Astrocyte (in vitro differentiated cells and primary cell): Measurements from ENCODE around the gene ABHD17A. TPM values are rescaled to one million over a fixed set of nuclear protein-coding genes. Genes with fewer than 3 reads are reported as not detected.

Experiments
- DNase-seq: peaks from one replicate; pipeline ENCODE4 v3.0.0-alpha.2; 2010; ENCODE audit warnings: low read depth
- FAIRE-seq: peaks from 2 replicates; lab custom pipeline; 2011; peaks lifted over from hg19 to GRCh38; lab: Jason Lieb, UNC
- H2AFZ ChIP-seq: 2 replicates; pipeline ENCODE4 v1.6.0; 2012; ENCODE audit warnings: low read depth, low read length, inconsistent platforms
- H3K27ac ChIP-seq: 2 replicates; pipeline ENCODE4 v1.5.1; 2011; ENCODE audit warnings: low read depth, low read length, inconsistent platforms
- H3K27me3 ChIP-seq: 2 replicates; pipeline ENCODE4 v1.6.0; 2011; ENCODE audit warnings: low read length, inconsistent platforms; ENCODE audit not compliant: insufficient read depth
- H3K36me3 ChIP-seq: 2 replicates; pipeline ENCODE4 v1.5.1; 2011; ENCODE audit warnings: low read length, inconsistent platforms; ENCODE audit not compliant: insufficient read depth
- H3K4me1 ChIP-seq: 2 replicates; pipeline ENCODE4 v1.5.1; 2011; ENCODE audit warnings: low read length, inconsistent platforms; ENCODE audit not compliant: insufficient read depth
- H3K4me2 ChIP-seq: 2 replicates; pipeline ENCODE4 v1.6.0; 2012; ENCODE audit warnings: low read length, inconsistent platforms
- H3K4me3 ChIP-seq: 2 replicates; pipeline ENCODE4 v1.5.1; 2011; ENCODE audit warnings: low read depth, mild to moderate bottlenecking, low read length, inconsistent platforms; ENCODE audit not compliant: insufficient read depth
- H3K79me2 ChIP-seq: 2 replicates; pipeline ENCODE4 v1.6.0; 2012; ENCODE audit warnings: mild to moderate bottlenecking, low read length, inconsistent platforms; ENCODE audit not compliant: insufficient read depth
- H3K9ac ChIP-seq: 2 replicates; pipeline ENCODE4 v1.6.0; 2012; ENCODE audit warnings: mild to moderate bottlenecking, low read length, inconsistent platforms
- H3K9me3 ChIP-seq: 2 replicates; pipeline ENCODE4 v1.5.1; 2012; ENCODE audit warnings: low read depth, mild to moderate bottlenecking, low read length, inconsistent platforms; ENCODE audit not compliant: insufficient read depth
- H4K20me1 ChIP-seq: 2 replicates; pipeline ENCODE4 v1.6.0; 2012; ENCODE audit warnings: low read length, inconsistent platforms; ENCODE audit not compliant: insufficient read depth
- H3K27ac Mint-ChIP-seq: one replicate; pipeline ENCODE4 v1.8.0; 2021; ENCODE audit warnings: mild to moderate bottlenecking, mixed read lengths; ENCODE audit not compliant: unreplicated experiment
- H3K27me3 Mint-ChIP-seq: one replicate; pipeline ENCODE4 v1.8.0; 2021; ENCODE audit warnings: low read depth, mixed read lengths; ENCODE audit not compliant: unreplicated experiment
- H3K36me3 Mint-ChIP-seq: one replicate; pipeline ENCODE4 v1.8.0; 2021; ENCODE audit warnings: low read depth, mixed read lengths; ENCODE audit not compliant: unreplicated experiment
- H3K4me1 Mint-ChIP-seq: one replicate; pipeline ENCODE4 v1.8.0; 2021; ENCODE audit warnings: low read depth, mixed read lengths; ENCODE audit not compliant: unreplicated experiment
- H3K4me3 Mint-ChIP-seq: one replicate; pipeline ENCODE4 v1.8.0; 2021; ENCODE audit warnings: mild to moderate bottlenecking, moderate library complexity, mixed read lengths; ENCODE audit not compliant: unreplicated experiment
- H3K9me3 Mint-ChIP-seq: one replicate; pipeline ENCODE4 v1.8.0; 2021; ENCODE audit warnings: mild to moderate bottlenecking, mixed read lengths; ENCODE audit not compliant: unreplicated experiment
- EZH2 ChIP-seq: IDR thresholded peaks from 2 replicates; pipeline ENCODE4 v1.6.1; 2012; ENCODE audit warnings: mild to moderate bottlenecking, low read length, inconsistent platforms; ENCODE audit not compliant: insufficient read depth
- total RNA-seq: library from RNA; stranded (reverse); gene quantifications from 2 replicates; pipeline ENCODE4 v1.2.1, GENCODE V29; 2021
- TF ChIP-seq, protein P1 (sequence below): IDR thresholded peaks from 2 replicates; pipeline ENCODE4 v1.5.1; 2011; ENCODE audit warnings: low read depth, mild to moderate bottlenecking, inconsistent platforms, low read length, moderate library complexity; ENCODE audit not compliant: insufficient read depth

The ABHD17A gene
- total RNA-seq, 1 donor from 2014 or later, result 56.7 TPM

DNA sequence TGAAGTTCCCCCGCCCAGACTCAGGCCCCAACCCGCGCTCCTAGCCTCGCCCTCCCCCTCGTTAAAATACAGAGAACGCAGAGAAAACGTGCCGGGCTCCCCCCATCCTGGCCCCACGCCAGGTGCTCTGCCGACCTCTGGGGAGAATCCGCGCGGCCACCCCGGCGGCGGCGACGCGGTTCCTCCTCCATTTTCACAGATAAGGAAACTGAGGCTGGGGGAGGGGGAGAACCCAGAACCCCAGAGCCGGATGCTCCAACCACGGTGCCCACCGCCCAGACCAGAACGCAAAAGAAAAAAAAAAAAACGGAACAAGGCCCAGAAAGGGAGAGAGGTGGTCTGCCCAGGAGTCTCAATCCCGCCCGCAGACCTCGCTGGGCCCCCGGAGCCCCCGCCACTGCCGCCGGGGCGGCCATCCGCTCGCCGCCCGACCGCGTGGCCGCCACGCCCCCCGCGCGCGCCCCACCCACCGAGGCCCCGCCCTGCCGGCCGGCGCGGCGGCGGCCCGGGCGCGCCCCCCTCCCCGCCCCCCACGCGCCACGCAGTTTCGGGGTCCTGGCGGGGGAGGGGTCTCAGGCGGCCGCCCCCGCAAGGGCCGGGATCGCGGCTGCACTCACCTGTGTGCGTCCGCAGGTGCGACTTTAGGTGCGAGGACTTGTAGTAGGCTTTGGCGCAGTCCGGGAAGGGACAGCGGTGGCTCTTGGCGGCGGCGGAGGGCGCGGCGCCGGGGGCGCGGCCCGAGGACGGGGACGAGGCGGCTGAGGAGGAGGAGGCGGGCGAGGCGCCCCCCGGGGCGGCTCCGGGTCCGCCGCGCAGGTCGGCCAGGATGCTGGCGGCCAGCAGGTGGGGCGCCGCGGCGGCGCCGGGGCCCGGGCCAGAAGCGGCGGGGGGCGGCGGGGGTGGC, 22.6 kb downstream of the ABHD17A start:
- DNase-seq (no peak), FAIRE-seq (no peak)
- Histone ChIP-seq H3K79me2 (peaks cover 50% of the 10 kb centered on the region), H3K9ac (peak overlapping the region; percentile 85), H4K20me1 (peaks cover 50% of the 10 kb centered on the region), H2AFZ (no peak overlapping the region), H3K4me1 (peaks cover 31% of the 10 kb centered on the region), H3K27ac (peak overlapping the region; percentile 38), H3K4me2 (peak overlapping the region; percentile 98), H3K27me3 (no peaks in the 10 kb centered on the region), H3K36me3 (no peaks in the 10 kb centered on the region), H3K9me3 (no peaks in the 10 kb centered on the region), H3K4me3 (peak overlapping the region; percentile 86)
- H3K4me1 Mint-ChIP-seq, result peaks cover 4% of the 10 kb centered on the region
- H3K27ac Mint-ChIP-seq, result peak overlapping the region; percentile 87
- H3K4me3 Mint-ChIP-seq, result peak overlapping the region; percentile 90
- H3K36me3 Mint-ChIP-seq, result no peaks in the 10 kb centered on the region
- H3K9me3 Mint-ChIP-seq, result no peaks in the 10 kb centered on the region
- TF ChIP-seq, protein P1, sequence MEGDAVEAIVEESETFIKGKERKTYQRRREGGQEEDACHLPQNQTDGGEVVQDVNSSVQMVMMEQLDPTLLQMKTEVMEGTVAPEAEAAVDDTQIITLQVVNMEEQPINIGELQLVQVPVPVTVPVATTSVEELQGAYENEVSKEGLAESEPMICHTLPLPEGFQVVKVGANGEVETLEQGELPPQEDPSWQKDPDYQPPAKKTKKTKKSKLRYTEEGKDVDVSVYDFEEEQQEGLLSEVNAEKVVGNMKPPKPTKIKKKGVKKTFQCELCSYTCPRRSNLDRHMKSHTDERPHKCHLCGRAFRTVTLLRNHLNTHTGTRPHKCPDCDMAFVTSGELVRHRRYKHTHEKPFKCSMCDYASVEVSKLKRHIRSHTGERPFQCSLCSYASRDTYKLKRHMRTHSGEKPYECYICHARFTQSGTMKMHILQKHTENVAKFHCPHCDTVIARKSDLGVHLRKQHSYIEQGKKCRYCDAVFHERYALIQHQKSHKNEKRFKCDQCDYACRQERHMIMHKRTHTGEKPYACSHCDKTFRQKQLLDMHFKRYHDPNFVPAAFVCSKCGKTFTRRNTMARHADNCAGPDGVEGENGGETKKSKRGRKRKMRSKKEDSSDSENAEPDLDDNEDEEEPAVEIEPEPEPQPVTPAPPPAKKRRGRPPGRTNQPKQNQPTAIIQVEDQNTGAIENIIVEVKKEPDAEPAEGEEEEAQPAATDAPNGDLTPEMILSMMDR, result no peak
- TF ChIP-seq EZH2, result no peak
- H3K27me3 Mint-ChIP-seq, result no peaks in the 10 kb centered on the region

DNA sequence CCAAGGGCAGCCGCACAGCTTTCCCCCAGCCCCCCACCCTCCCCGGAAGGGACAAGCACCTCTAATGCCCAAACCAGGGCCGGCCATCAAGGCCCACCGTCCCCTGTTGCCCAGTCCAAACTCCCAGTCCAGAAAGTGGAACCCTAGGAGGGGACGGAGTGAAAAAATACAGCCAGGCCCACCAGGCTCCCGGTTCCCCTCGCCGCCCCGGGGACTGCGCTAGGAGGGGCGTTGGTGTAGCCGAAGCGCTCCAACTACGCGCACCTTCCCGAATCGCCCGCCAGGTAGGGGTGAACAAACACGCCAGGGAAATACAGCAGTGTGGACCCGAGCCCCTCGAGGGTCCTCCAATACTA, 23.2 kb downstream of the ABHD17A start:
- Histone ChIP-seq H3K9ac (peak overlapping the region; percentile 85), H3K27me3 (no peaks in the 10 kb centered on the region), H3K27ac (peak overlapping the region; percentile 26), H3K4me3 (peak overlapping the region; percentile 86), H3K4me2 (peak overlapping the region; percentile 98), H3K36me3 (no peaks in the 10 kb centered on the region), H3K79me2 (peaks cover 56% of the 10 kb centered on the region), H4K20me1 (peaks cover 52% of the 10 kb centered on the region), H3K9me3 (no peaks in the 10 kb centered on the region), H3K4me1 (peaks cover 37% of the 10 kb centered on the region), H2AFZ (no peak overlapping the region)
- peaks cover 4% of the 10 kb centered on the region for H3K4me1 Mint-ChIP-seq
- no peaks in the 10 kb centered on the region for H3K27me3 Mint-ChIP-seq
- DNase-seq, result no peak
- peak overlapping the region; percentile 87 for H3K27ac Mint-ChIP-seq
- H3K9me3 Mint-ChIP-seq, result no peaks in the 10 kb centered on the region
- TF ChIP-seq, protein P1, result no peak
- TF ChIP-seq EZH2, result no peak
- no peak for FAIRE-seq
- no peaks in the 10 kb centered on the region for H3K36me3 Mint-ChIP-seq
- peak overlapping the region; percentile 90 for H3K4me3 Mint-ChIP-seq

DNA sequence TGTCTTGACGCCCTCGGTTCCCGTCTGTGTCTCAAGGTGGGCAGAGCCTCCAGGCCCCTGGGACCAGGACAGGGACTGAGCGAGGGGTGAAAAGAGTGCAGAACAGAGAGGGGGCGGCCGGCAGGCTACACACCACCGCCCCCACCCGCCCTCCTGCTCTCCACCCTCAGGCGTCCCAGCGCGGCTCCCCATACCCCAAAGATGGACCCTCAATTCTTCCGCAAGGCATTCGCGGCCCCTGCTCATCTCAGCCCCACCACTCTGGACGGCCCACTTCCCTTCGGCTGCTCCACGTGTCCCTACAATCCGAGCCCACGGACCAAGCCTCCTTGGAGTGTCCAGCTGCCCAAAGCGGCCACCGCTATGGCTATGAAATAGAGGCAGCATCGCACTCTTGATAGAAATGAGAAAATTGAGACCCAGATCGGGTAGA, 23.7 kb downstream of the ABHD17A start:
- Histone ChIP-seq H3K4me2 (peak overlapping the region; percentile 98), H3K79me2 (peaks cover 60% of the 10 kb centered on the region), H3K27me3 (no peaks in the 10 kb centered on the region), H3K36me3 (no peaks in the 10 kb centered on the region), H3K9me3 (no peaks in the 10 kb centered on the region), H3K4me1 (peaks cover 40% of the 10 kb centered on the region), H2AFZ (no peak overlapping the region), H3K9ac (peak overlapping the region; percentile 85), H3K4me3 (peak overlapping the region; percentile 86), H3K27ac (no peak overlapping the region), H4K20me1 (peaks cover 53% of the 10 kb centered on the region)
- H3K36me3 Mint-ChIP-seq, result no peaks in the 10 kb centered on the region
- no peak for TF ChIP-seq EZH2
- TF ChIP-seq, protein P1, result no peak
- DNase-seq, result no peak
- no peak for FAIRE-seq
- peak overlapping the region; percentile 87 for H3K27ac Mint-ChIP-seq
- H3K4me1 Mint-ChIP-seq, result peaks cover 4% of the 10 kb centered on the region
- no peaks in the 10 kb centered on the region for H3K27me3 Mint-ChIP-seq
- no peaks in the 10 kb centered on the region for H3K9me3 Mint-ChIP-seq
- peak overlapping the region; percentile 90 for H3K4me3 Mint-ChIP-seq
